Fibroblast of skin of left quadriceps (primary cell): ENCODE results near the gene CDKL4.
A peak's percentile ranks its signal among the peaks of the same experiment; 100 is the strongest.
"Not testable (repeated sequence)": the region's sequence is repeated elsewhere in the genome, so short reads cannot be mapped to it uniquely, and the experiment has no call there.

Source experiments
- DNase-seq, 2 experiments: peaks; one replicate each; pipeline ENCODE4 v3.0.0-alpha.2; 2013; ENCODE audit warnings: low read depth in 2 of 2

Gene CDKL4

DNA sequence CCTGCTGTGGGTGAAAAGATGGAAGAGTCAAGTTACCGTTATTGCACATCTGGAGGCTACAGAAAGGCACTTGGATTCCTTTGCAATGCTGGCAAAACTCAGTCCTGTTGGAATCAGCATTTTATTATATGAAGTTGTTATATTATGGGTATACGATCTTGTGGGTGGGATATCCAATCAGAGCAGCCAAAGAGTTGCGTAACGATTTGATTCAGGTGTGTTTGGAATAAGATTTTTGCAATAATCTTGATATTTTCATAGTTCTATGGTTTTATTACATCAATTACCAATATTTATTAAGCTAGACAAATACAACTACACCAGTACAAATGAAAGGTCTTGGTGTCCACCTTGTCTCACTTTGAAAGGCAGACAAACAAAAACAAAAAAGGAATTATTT, 65.0 kb downstream of the CDKL4 start:
- no peak for DNase-seq

GRCh38 chr2:39176997-39177396, 66.8 kb downstream of the CDKL4 start:
- DNase-seq: no peak

DNA sequence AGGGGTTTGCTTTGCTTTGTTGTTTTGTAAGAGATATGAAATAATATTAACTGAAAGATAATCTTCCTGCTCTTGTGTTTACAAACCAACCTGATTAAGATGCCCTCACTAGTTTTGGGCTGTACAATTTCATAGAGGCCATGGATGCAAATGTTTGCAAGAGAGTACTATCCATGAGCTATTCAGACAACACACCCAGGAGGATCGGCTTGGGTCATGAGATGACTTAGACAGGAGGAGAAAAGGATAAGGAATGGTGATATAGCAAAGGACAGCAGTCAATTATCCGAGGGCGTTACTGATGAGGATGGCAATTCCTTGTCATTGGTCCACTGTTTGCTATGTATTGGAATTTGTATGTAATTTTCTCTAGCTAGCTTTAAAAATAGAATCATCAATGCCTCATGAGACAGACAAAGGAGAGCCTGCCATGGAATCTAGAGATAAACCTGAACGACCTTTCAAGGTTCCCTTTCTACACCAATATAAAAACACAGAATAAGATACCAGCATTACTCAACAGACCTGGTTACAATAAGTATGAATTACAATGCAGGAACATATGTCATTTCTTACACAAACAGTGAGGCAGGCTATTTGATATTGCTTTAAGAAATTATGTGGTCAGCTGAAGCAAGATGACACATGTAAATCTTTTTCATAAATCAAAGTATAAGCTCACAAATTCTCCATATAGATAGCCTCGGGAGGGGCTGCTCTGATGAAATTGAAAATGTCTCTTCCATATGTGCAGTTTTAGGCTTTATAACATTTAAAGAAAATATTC, 68.6 kb downstream of the CDKL4 start:
- DNase-seq: no peak

DNA sequence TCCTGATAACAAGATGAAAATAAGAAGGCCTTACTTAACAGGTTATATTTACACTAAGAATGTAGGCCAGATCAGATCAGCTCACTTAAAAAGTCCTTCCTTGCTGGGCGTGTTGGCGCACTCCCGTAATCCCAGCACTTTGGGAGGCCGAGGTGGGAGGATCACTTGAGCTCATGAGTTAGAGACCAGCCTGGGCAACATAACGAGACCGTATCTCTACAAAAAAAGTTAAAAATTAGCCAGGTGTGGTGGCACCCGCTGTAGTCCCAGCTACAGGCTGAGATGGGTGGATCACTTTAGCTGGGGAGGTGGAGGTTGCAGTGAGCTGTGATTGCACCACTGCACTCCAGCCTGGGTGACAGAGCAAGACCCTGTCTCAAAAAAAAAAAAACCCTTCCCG, 69.7 kb downstream of the CDKL4 start:
- no peak for DNase-seq

DNA sequence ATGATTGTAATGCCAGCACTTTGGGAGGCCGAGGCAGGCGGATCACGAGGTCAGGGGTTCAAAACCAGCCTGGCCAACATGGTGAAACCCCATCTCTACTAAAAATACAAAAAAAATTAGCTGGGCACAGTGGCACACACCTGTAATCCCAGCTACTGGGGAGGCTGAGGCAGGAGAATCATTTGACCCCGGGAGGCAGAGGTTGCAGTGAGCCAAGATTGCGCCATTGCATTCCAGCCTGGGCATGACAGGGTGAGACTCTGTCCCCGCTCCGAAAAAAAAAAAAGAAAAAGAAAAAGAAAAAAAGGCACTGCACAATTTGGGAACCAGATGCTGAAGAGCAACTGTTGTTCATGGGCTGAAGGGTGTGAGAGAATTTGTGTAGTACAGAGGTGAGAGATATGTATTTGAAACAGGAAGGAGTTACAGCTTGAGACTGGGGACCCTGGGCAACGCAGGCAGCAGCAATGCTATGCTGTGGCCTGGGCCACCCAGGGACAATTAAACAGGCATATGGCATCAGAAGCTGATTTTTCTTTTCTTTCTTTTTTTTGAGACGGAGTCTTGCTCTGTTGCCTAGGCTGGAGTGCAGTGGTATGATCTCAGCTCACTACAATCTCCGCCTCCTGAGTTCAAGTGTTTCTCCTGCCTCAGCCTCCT, 71.6 kb downstream of the CDKL4 start:
- DNase-seq: not testable (repeated sequence)

GRCh38 chr2:39171621-39172020, 72.1 kb downstream of the CDKL4 start:
- DNase-seq: no peak

DNA sequence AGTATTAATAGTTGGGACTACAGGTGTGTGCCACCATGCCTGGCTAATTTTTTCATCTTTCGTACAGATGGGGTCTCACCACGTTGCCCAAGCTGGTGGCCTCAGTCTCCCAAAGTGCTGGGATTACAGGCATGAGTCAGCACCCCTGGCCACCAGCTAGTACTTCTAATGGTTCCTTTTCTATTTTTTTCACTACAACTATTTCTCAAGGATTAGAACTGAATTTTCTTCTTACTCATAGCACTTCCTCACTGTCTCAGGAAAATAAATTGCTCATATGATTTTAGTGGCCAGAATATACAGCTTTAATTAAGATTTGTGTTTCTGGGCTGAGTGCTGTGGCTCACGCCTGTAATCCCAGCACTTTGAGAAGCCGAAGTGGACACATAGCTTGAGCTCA, 79.7 kb downstream of the CDKL4 start:
- no peak for DNase-seq

GRCh38 chr2:39160982-39161381, 82.8 kb downstream of the CDKL4 start:
- peak; percentile 34 to 36 for DNase-seq

- no peak for DNase-seq
Measured at GRCh38 chr2:39159283-39159682, 84.5 kb downstream of the CDKL4 start.

DNA sequence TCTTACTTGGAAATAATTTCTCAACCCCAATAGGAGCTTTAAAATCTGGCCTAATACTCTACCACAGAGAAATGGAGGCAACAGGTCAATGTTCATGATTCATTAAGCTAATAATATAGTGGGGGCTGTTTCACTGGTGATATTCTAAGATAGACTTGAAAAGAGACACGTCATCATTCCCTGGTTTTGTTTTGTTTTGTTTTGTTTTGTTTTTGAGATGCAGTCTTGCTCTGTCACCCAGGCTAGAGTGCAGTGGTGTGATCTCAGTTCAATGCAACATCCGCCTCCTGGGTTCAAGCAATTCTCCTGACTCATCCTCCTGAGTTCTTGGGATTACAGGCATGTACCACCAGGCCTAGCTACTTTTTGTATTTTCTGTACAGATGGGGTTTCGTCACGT, 85.4 kb downstream of the CDKL4 start:
- DNase-seq: no peak

- DNase-seq: no peak
Measured at GRCh38 chr2:39156846-39157245, 86.9 kb downstream of the CDKL4 start.

DNA sequence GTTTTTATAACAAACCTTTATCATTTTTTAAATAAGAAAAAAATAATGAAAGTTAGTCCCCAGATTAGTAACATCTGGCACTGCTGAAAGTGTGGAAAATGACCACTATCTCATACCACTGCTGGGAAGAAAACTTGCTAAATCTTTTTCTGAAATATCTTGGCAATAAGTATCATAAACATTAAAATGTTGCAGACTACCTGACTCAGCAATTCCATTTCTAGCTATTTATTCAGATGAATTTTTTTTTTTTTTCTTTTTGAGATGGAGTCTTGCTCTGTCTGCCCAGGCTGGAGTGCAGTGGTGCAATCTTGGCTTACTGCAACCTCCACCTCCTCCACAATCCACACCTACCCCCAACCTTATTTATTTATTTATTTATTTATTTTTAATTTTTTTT, 87.7 kb downstream of the CDKL4 start:
- DNase-seq: peak in 1 of 2 experiments; percentile 39

DNA sequence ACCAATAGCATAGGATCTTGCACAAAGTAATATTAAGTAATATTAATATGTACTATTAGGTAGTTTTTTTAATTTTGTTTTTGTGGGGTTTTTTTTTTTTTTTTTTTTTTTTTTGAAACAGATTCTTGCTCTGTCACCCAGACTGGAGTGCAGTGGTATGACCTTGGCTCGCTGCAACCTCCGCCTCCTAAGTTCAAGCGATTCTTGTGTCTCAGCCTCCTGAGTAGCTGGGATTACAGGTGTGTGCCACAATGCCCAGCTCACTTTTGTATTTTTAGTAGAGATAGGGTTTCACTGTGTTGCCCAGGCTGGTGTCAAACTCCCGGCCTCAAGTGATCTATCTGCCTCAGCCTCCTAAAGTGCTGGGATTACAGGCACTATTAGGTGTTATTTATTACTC, 88.2 kb downstream of the CDKL4 start:
- DNase-seq: not testable (repeated sequence)

DNA sequence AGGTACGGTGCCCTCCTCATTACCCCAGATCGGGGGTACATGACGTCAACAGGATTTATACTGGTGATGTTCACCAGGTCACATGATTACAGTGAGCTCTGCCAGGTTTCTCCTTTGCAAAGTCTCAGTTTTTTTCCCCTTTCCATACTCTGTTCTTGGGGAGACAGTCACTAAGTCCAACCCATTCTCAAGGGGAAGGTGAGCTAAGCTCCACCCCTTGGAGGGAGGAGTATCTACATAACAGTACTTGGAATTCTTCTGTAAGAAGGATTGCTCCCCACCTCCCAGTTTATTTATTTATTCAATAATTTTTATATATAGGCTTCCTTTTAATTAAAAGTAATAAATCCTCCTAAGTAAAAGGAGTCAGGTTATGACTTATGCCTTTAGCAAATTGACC, 88.8 kb downstream of the CDKL4 start:
- DNase-seq: no peak

- DNase-seq: peak in 1 of 2 experiments; percentile 10
Measured at GRCh38 chr2:39153312-39153711, 90.5 kb downstream of the CDKL4 start.

DNA sequence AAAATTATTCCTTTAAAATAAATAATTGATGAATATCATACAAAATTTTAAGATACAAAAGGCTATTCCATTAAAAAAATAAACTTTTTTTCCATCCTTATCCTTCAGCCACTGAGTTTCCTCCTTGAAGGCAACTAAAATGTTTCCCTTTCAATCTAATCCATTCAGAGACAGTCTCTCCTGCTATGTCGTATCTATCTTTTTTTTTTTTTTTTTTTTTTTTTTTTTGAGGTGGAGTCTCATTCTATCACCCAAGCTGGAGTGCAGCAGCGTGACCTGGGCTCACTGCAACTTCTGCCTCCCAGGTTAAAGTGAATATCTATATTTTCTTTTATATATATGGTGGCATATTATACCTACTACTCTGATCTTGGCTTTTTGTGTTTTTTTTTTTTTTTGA, 91.3 kb downstream of the CDKL4 start:
- DNase-seq: no peak

- no peak for DNase-seq
Measured at GRCh38 chr2:39150890-39151497, 92.8 kb downstream of the CDKL4 start.

DNA sequence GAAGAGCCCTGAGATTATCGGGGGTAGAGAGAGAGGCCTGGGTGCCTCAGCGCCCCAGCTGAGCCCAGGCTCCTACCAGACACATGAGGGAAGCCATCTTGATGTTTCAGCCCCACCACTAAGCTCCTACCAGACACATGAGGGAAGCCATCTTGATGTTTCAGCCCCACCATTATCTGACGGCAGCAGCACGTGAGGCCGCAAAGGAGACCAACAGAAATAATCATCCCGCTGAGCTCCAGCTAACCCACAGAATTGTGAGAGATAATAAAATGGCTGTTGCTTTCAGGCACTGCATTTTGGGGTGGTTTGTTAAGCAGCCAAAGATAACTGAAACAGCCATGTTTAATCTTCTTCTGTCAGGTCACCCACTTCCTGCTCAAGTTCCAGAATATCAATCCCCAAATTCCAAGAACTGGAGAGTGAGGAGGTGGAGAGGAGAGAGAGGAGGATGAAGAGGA, 93.6 kb downstream of the CDKL4 start:
- no peak for DNase-seq

DNA sequence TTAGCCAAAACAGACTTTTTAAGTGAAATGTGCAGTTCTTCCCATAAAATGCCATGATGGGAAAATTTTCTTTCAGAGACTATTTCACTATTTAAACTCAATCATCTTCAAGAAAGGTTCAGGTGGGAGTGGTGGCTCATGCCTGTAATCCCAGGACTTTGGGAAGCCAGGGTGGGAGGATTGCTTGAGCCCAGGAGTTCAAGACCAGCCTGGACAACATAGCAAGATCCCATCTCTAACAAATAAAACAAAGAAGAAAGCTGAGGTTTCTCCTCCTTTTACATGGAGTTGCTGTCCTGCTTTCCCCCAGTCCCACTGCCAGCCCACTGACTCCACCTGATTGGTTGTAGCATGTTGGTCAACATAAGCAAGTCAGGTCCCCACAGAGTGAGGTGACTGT, 97.1 kb downstream of the CDKL4 start:
- no peak for DNase-seq

- no peak for DNase-seq
Measured at GRCh38 chr2:39145906-39146421, 97.8 kb downstream of the CDKL4 start.

DNA sequence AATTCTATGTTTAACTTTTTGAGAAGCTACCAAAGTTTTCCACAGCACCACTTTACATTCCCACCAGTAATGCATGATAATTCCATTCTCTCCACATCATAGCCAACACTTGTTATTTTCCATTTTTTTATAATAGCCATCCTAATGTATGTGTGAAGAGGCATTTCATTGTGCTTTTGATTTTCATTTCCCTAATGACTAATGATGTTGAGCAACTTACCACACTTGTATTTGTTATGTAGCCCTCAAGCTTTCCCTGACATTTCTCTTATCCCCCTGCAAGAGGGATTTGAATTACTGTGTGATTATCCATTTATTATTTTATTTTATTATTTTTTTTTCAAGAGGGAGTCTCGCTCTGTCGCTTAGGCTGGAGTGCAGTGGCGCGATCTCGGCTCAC, 99.4 kb downstream of the CDKL4 start:
- no peak for DNase-seq

DNA sequence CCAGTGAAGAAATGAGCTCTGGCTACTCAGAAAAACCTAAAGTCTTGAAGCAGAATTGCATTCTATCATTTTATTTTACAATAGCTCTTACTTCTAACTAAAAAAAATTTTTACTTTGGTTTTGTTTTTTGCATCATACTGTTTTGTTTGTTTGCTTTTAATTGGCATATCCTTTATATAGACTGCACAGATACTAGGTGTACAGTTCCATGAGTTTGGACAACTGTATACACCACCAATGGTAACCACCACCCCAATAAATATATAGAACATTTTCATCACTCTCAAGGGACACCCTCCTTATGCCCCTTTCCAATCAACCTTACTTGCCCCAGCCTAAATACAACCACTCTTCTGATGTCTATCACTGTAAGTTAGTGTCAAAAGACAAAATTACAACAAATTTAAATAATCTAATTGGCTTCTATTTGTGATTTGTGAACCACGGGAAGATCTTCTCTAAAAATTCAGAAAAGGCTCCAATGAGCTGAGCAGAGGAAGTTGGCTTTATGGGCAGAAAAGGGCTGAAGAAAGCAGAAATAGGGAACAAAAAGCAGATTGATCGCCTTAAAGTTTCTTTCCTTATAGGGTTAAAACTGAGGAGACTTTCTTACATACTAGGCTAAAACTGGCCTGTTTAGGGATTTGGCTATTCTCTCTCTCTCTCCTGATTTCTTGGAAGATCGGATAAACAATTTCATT, 100.7 kb downstream of the CDKL4 start:
- no peak for DNase-seq
